Fibroblast of skin of right biceps (primary cell): ENCODE results near the gene HPGDS.
"Not testable (repeated sequence)": the region's sequence is repeated elsewhere in the genome, so short reads cannot be mapped to it uniquely, and the experiment has no call there.

ENCODE experiments used
- DNase-seq: peaks from one replicate; pipeline ENCODE4 v3.0.0-alpha.2; 2013

HPGDS gene

GRCh38 chr4:94307231-94307871, 35.3 kb downstream of the HPGDS start:
- DNase-seq, result peak; percentile 16

GRCh38 chr4:94306713-94307112, 35.9 kb downstream of the HPGDS start:
- no peak for DNase-seq

- DNase-seq, result no peak
Measured at GRCh38 chr4:94305466-94306225, 37.0 kb downstream of the HPGDS start.

- DNase-seq, result peak; percentile 22
Measured at GRCh38 chr4:94304365-94304971, 38.2 kb downstream of the HPGDS start.

- peak; percentile 7 for DNase-seq
Measured at GRCh38 chr4:94302191-94302590, 40.4 kb downstream of the HPGDS start.

GRCh38 chr4:94298725-94299252, 43.8 kb downstream of the HPGDS start:
- DNase-seq, result no peak

GRCh38 chr4:94295473-94295872, 47.2 kb downstream of the HPGDS start:
- DNase-seq, result not testable (repeated sequence)

GRCh38 chr4:94293981-94294380, 48.7 kb downstream of the HPGDS start:
- not testable (repeated sequence) for DNase-seq

GRCh38 chr4:94290245-94290644, 52.4 kb downstream of the HPGDS start:
- no peak for DNase-seq

GRCh38 chr4:94285666-94286065, 57.0 kb downstream of the HPGDS start:
- no peak for DNase-seq

- DNase-seq, result no peak
Measured at GRCh38 chr4:94284889-94285288, 57.7 kb downstream of the HPGDS start.

GRCh38 chr4:94278781-94279180, 63.9 kb downstream of the HPGDS start:
- DNase-seq, result no peak

GRCh38 chr4:94277534-94277933, 65.1 kb downstream of the HPGDS start:
- no peak for DNase-seq

- DNase-seq, result no peak
Measured at GRCh38 chr4:94276204-94276603, 66.4 kb downstream of the HPGDS start.

GRCh38 chr4:94274912-94275311, 67.7 kb downstream of the HPGDS start:
- peak; percentile 66 for DNase-seq

- no peak for DNase-seq
Measured at GRCh38 chr4:94271248-94271647, 71.4 kb downstream of the HPGDS start.

GRCh38 chr4:94267037-94267436, 75.6 kb downstream of the HPGDS start:
- DNase-seq, result no peak

- DNase-seq, result no peak
Measured at GRCh38 chr4:94262163-94263016, 80.2 kb downstream of the HPGDS start.

- no peak for DNase-seq
Measured at GRCh38 chr4:94256828-94257227, 85.8 kb downstream of the HPGDS start.

GRCh38 chr4:94256144-94256783, 86.4 kb downstream of the HPGDS start:
- no peak for DNase-seq

- peak; percentile 6 for DNase-seq
Measured at GRCh38 chr4:94253036-94253435, 89.6 kb downstream of the HPGDS start.

- no peak for DNase-seq
Measured at GRCh38 chr4:94251094-94251493, 91.5 kb downstream of the HPGDS start.
